ENCODE measurements around the gene FAT4. TPM values are rescaled to one million over a fixed set of nuclear protein-coding genes. Genes with fewer than 3 reads are reported as not detected.

The FAT4 gene, protein sequence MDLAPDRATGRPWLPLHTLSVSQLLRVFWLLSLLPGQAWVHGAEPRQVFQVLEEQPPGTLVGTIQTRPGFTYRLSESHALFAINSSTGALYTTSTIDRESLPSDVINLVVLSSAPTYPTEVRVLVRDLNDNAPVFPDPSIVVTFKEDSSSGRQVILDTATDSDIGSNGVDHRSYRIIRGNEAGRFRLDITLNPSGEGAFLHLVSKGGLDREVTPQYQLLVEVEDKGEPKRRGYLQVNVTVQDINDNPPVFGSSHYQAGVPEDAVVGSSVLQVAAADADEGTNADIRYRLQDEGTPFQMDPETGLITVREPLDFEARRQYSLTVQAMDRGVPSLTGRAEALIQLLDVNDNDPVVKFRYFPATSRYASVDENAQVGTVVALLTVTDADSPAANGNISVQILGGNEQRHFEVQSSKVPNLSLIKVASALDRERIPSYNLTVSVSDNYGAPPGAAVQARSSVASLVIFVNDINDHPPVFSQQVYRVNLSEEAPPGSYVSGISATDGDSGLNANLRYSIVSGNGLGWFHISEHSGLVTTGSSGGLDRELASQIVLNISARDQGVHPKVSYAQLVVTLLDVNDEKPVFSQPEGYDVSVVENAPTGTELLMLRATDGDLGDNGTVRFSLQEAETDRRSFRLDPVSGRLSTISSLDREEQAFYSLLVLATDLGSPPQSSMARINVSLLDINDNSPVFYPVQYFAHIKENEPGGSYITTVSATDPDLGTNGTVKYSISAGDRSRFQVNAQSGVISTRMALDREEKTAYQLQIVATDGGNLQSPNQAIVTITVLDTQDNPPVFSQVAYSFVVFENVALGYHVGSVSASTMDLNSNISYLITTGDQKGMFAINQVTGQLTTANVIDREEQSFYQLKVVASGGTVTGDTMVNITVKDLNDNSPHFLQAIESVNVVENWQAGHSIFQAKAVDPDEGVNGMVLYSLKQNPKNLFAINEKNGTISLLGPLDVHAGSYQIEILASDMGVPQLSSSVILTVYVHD (N-terminal part only)
- 96.9 TPM for total RNA-seq

DNA sequence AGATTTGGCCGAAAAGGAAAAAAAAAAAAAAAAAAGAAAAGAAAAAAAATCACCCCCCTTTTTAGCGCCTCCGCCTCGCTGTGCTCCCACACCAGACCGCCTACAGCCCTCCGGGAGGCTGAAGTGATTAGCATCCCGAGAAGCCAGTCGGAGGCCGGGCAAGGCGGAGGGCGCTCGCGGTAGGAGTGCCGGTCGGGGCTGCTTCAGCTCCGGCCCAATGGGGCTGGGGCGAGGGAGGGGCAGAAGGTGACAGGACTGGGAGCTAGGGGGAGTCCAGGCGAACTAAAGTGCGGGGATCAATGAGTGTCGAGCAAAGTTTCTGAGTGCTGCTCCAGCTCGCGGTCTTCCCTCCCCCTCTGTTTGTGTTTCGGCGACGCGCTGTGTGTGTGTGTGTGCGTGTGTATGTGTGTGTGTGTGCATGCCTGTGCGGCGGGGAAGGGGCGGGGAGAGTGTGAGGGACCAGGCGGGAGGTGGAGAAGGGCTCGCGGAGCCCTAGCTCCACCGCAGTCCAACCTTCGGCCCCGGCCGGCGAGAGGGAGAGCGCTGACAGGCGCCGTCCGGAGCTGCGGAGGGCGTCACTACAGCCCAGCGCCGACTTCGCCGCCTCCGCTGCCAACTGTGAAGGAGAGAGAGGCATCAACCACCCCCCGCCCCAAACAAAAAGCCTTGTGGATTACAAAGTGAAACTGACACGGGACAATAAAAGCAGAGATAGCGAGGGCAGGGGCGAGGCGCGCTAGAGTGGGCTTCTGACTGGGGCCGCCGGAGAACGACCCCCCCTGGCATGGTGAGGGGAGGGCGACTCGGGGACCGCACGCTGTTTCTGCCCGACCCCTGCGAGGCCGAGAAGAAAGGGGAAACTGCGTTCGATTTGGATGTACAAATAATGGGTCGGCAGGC is at the start of gene FAT4:
FAT4 (plus strand) TSS at position 280 of the 900 bp plus-strand sequence. CDS start 1,457 bp downstream, outside the sequence.

